GM19043 (cell line): Measurements from ENCODE around the gene SLAMF9.

Source experiments
- ATAC-seq: cut with Tn5 transposase; IDR thresholded peaks from one replicate; pipeline ENCODE4 v1.9.1; 2021; ENCODE audit warnings: low read depth; ENCODE audit not compliant: unreplicated experiment

The SLAMF9 gene

GRCh38 chr1:159935719-159936272 lies 18.2 kb downstream of the SLAMF9 start:
- ATAC-seq = no peak

GRCh38 chr1:159935305-159935704 lies 18.7 kb downstream of the SLAMF9 start:
- ATAC-seq = no peak

GRCh38 chr1:159934136-159935039 lies 19.6 kb downstream of the SLAMF9 start:
- no peak for ATAC-seq

GRCh38 chr1:159933347-159933746 lies 20.7 kb downstream of the SLAMF9 start:
- no peak for ATAC-seq

GRCh38 chr1:159932296-159933285 lies 21.4 kb downstream of the SLAMF9 start:
- no peak for ATAC-seq

- ATAC-seq = no peak
Observed at GRCh38 chr1:159931795-159932173, 22.3 kb downstream of the SLAMF9 start.

GRCh38 chr1:159931101-159931794 lies 22.8 kb downstream of the SLAMF9 start:
- no peak for ATAC-seq

- ATAC-seq = no peak
Observed at GRCh38 chr1:159930634-159931033, 23.4 kb downstream of the SLAMF9 start.

- ATAC-seq = no peak
Observed at GRCh38 chr1:159930216-159930615, 23.8 kb downstream of the SLAMF9 start.

GRCh38 chr1:159929155-159930051 lies 24.6 kb downstream of the SLAMF9 start:
- no peak for ATAC-seq

GRCh38 chr1:159928491-159929050 lies 25.5 kb downstream of the SLAMF9 start:
- no peak for ATAC-seq

- no peak for ATAC-seq
Observed at GRCh38 chr1:159927849-159928431, 26.1 kb downstream of the SLAMF9 start.

GRCh38 chr1:159927211-159927848 lies 26.7 kb downstream of the SLAMF9 start:
- no peak for ATAC-seq

- peak; percentile 3 for ATAC-seq
Observed at GRCh38 chr1:159925719-159926078, 28.3 kb downstream of the SLAMF9 start.

- ATAC-seq = peak; percentile 58
Observed at GRCh38 chr1:159924791-159925718, 29.0 kb downstream of the SLAMF9 start, which contains the start of gene TAGLN2. Gene TAGLN2, minus strand, starts transcription at chr1:159925507. Its CDS starts 4,998 bp downstream, at chr1:159920509.

- ATAC-seq = no peak
Observed at GRCh38 chr1:159924025-159924790, 29.8 kb downstream of the SLAMF9 start.
